Omental fat pad (tissue), 4 donors: Measurements from ENCODE around the gene FOXA2. TPM values are rescaled to one million over a fixed set of nuclear protein-coding genes. Genes with fewer than 3 reads are reported as not detected.
"Not testable (repeated sequence)": the region's sequence is repeated elsewhere in the genome, so short reads cannot be mapped to it uniquely, and the experiment has no call there.

ENCODE experiments used
- ATAC-seq: fragments of 150-250 bp; one replicate; pipeline ENCODE4 v1.9.1; 2016; ENCODE audit warnings: mild to moderate bottlenecking, moderate library complexity; ENCODE audit not compliant: low FRiP score
- DNase-seq: peaks from one replicate; pipeline ENCODE4 v3.0.0-alpha.2; 2019; ENCODE audit warnings: low spot score
- total RNA-seq, 4 donors: library from RNA; depleted of rRNA; stranded (reverse); fragments of >200 nt; gene quantifications; one replicate each; pipeline ENCODE4 v1.1.0, GENCODE V29; 2016
- TF ChIP-seq, protein P1 (sequence below), 3 donors: fragments of 450-650 bp; IDR thresholded peaks; one replicate each; pipeline ENCODE4 v1.5.1; 2016 to 2017; ENCODE audit warnings: antibody characterized with exemption in 3 of 3, mild to moderate bottlenecking in 3 of 3, moderate library complexity in 2 of 3

The FOXA2 gene
- total RNA-seq, 4 donors from 2014 or later = 0.19 TPM; not detected in 3

DNA sequence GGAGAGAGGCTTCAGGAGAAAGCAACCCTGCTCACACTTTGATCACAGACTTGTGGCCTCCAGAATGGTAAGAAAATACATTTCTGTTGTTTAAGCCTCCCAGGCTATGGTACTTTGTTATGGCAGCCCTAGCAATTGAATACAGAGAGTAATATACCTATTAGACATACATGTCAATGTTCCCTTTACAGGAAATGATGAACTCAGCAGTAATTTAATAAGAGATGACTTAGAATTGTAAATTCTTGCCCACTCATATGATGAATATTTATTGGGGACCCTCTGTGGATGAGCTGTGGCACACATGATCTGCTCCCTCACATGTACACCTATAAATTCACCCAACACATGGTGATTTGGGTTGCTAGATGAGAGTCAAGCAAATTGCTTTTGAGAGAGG, 20.4 kb upstream of the FOXA2 start:
- ATAC-seq (no peak), DNase-seq (no peak)
- TF ChIP-seq, protein P1, sequence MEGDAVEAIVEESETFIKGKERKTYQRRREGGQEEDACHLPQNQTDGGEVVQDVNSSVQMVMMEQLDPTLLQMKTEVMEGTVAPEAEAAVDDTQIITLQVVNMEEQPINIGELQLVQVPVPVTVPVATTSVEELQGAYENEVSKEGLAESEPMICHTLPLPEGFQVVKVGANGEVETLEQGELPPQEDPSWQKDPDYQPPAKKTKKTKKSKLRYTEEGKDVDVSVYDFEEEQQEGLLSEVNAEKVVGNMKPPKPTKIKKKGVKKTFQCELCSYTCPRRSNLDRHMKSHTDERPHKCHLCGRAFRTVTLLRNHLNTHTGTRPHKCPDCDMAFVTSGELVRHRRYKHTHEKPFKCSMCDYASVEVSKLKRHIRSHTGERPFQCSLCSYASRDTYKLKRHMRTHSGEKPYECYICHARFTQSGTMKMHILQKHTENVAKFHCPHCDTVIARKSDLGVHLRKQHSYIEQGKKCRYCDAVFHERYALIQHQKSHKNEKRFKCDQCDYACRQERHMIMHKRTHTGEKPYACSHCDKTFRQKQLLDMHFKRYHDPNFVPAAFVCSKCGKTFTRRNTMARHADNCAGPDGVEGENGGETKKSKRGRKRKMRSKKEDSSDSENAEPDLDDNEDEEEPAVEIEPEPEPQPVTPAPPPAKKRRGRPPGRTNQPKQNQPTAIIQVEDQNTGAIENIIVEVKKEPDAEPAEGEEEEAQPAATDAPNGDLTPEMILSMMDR (IDR thresholded peaks at IDR 0.05) = no peak

DNA sequence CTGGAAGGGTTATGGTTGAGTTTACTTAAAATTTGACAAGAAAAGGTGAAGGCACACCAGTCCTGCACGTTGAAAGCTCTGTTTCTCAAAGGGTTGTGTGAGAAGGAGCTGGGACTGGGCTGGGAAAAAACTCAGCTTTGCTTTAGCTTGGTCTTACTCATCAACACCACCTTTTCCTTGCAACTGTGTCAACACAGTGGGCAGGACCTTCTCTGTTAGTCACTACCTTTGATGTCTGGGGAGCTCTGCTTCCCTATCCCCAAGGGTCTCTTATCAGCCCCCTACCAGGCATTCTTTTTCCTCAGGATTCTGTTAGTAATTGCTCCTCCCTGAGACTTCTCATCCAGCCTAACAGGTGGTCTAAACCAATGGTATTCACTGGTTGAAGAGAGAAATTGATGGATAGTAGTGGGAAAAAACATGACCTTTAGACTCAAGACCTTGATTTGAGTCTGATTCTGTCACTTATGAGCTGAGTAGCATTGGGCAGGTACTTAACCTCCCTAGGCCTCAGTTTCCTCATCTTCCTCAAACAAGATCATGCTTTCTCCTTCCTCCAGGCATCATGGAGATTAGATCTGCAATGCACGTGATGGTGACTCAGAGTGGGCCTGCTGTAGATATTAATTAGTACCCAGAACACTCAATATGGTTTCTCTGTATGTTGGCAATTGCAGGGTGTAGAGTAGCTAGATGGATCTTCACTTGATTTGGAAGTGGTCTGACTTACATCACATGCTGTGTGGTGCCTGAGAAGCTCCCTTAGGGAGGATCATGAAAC, 17.2 kb upstream of the FOXA2 start:
- DNase-seq = no peak

GRCh38 chr20:22599258-22599657, 14.9 kb upstream of the FOXA2 start:
- not testable (repeated sequence) for ATAC-seq, DNase-seq

More for the DNA sequence above, 17.2 kb upstream of the FOXA2 start:
- ATAC-seq = no peak
- TF ChIP-seq, protein P1 (IDR thresholded peaks at IDR 0.05) = no peak

DNA sequence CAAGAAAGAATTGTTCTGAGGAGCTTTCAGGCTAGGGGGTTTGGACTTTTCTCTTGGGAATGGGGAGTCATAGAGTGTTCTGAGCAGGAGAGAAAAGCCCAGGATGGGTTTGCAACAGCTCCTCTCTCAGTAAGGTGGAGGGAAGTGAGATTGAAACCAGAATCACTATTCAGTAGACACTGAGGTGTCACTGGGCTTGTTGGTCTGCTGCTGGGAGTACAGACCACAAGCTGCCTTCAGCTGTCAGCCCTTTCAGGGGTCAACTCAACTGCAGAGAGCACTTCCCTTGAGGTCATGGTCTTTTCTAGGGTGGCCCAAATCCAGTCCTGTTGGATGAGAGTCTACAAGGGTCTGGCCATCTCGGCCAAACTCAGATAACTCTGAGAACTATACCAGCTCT, 12.9 kb upstream of the FOXA2 start:
- TF ChIP-seq, protein P1 (IDR thresholded peaks at IDR 0.05) = no peak
- ATAC-seq = no peak
- DNase-seq = no peak

DNA sequence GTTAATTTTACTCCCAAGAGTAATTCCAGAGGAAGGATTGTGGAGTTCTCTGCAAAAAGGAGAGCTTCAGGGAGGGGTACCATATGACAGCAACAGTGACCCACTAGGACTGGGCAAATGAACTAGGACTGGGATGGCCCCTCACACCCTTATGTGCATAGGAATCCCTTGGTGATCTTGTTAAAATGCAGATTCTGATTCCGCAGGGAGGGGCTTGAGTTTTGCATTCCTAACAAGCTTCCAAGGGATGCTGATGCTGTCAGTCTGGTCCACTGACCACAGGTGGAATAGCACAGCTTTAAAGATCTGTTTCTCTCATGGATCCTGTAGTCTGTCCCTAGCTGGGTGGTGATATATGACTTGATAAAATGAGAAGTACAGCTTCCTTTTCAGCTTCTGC, 6.3 kb upstream of the FOXA2 start:
- no peak for DNase-seq
- TF ChIP-seq, protein P1 (IDR thresholded peaks at IDR 0.05) = no peak
- ATAC-seq = no peak

- DNase-seq (peak; percentile 35), ATAC-seq (no peak)
Observed at GRCh38 chr20:22586645-22587310, 2.4 kb upstream of the FOXA2 start.

GRCh38 chr20:22585786-22586493, 1.6 kb upstream of the FOXA2 start:
- ATAC-seq = no peak
- DNase-seq = no peak
- TF ChIP-seq, protein P1 (IDR thresholded peaks at IDR 0.05) = no peak

More at GRCh38 chr20:22586645-22587310, 2.4 kb upstream of the FOXA2 start:
- TF ChIP-seq, protein P1 (IDR thresholded peaks at IDR 0.05) = no peak
